Vagina (tissue), 2 donors: ENCODE data around the gene TMEM232.

Source experiments
- POLR2A ChIP-seq, 2 donors: fragments of 450-650 bp; IDR thresholded peaks; one replicate each; pipeline ENCODE4 v1.6.1; 2017; ENCODE audit warnings: antibody characterized with exemption in 2 of 2, mild to moderate bottlenecking in 2 of 2, moderate library complexity in 2 of 2
- POLR2AphosphoS5 ChIP-seq, 2 donors: sonication (generic); formaldehyde crosslinking; IDR thresholded peaks; one replicate each; pipeline ENCODE4 v1.9.0; 2017; ENCODE audit warnings: antibody characterized with exemption in 2 of 2, mild to moderate bottlenecking in 2 of 2, low read depth in 1 of 2; ENCODE audit not compliant: insufficient read depth in 1 of 2
- TF ChIP-seq, protein P1 (sequence below), 3 experiments: fragments of 450-650 bp in 2 of 3; fragments of 200-600 bp in 1 of 3; sonication (generic) in 1 of 3; IDR thresholded peaks; one replicate each; pipeline ENCODE4 v1.5.1; 2017 to 2019; ENCODE audit warnings: antibody characterized with exemption in 3 of 3, mild to moderate bottlenecking in 2 of 3, moderate library complexity in 2 of 3

DNA sequence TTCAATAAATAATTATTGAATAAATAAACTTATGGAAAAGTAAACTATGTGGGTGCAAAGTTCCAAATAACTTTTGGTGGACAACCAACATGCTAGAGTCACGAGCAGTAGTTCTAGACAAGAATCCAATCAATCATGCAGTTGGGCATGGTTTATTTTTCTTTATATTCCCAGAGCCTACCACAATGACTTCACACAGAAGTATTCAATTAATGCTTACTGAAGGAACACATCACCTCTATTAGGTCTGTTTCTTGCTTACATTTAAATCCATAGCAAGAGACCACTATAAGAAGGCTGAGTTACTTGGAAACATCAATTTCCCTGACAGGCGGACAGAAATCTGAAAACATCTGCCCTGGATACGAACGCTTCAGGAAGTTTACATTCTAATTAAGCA lies 214.2 kb downstream of the TMEM232 start:
- TF ChIP-seq, protein P1, sequence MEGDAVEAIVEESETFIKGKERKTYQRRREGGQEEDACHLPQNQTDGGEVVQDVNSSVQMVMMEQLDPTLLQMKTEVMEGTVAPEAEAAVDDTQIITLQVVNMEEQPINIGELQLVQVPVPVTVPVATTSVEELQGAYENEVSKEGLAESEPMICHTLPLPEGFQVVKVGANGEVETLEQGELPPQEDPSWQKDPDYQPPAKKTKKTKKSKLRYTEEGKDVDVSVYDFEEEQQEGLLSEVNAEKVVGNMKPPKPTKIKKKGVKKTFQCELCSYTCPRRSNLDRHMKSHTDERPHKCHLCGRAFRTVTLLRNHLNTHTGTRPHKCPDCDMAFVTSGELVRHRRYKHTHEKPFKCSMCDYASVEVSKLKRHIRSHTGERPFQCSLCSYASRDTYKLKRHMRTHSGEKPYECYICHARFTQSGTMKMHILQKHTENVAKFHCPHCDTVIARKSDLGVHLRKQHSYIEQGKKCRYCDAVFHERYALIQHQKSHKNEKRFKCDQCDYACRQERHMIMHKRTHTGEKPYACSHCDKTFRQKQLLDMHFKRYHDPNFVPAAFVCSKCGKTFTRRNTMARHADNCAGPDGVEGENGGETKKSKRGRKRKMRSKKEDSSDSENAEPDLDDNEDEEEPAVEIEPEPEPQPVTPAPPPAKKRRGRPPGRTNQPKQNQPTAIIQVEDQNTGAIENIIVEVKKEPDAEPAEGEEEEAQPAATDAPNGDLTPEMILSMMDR (IDR thresholded peaks at IDR 0.05): no peak
- TF ChIP-seq POLR2A (IDR thresholded peaks at IDR 0.05) (no peak), POLR2AphosphoS5 (IDR thresholded peaks at IDR 0.05; ENCODE audit: insufficient read depth in 1 of 2, low read depth in 1 of 2) (no peak)
